K562 (cell line): ENCODE data around the gene CCDC9. TPM values are rescaled to one million over a fixed set of nuclear protein-coding genes. Genes with fewer than 3 reads are reported as not detected.

Experiments
- BRD4 ChIP-seq: fragments of 200-600 bp; sonication (generic); IDR thresholded peaks from 2 replicates; pipeline ENCODE4 v1.6.1; 2017; ENCODE audit warnings: inconsistent platforms
- CSDE1 ChIP-seq, 2 experiments: fragments of 450-650 bp; IDR thresholded peaks; 2 replicates each; pipeline ENCODE4 v1.6.1; 2016; ENCODE audit warnings: mild to moderate bottlenecking in 1 of 2
- ETS2 ChIP-seq: IDR thresholded peaks from 2 replicates; pipeline ENCODE4 v1.6.1; 2016; ENCODE audit warnings: borderline replicate concordance, missing genetic modification characterization, mild to moderate bottlenecking, moderate library complexity, missing compliant biosample characterization; ENCODE audit not compliant: poor library complexity, severe bottlenecking
- HDAC1 ChIP-seq, 2 experiments: fragments of 450-650 bp; IDR thresholded peaks; 2 replicates each; pipeline ENCODE4 v1.6.1; 2016 to 2017; ENCODE audit warnings: inconsistent platforms in 1 of 2, mild to moderate bottlenecking in 1 of 2, moderate library complexity in 1 of 2
- JUND ChIP-seq, 2 experiments: IDR thresholded peaks; 2 replicates in 1 of 2; 3 replicates in 1 of 2; pipeline ENCODE4 v1.6.1; 2011; ENCODE audit warnings: borderline replicate concordance in 2 of 2, low read depth in 2 of 2, low read length in 2 of 2, improper control_type of control experiment in 1 of 2, missing biosample characterization in 1 of 2, missing genetic modification characterization in 1 of 2, missing genetic modification reagents in 1 of 2
- MAFG ChIP-seq: fragments of 450-650 bp; conservative IDR thresholded peaks from 2 replicates; pipeline ENCODE4 v1.6.1; 2016; ENCODE audit warnings: missing genetic modification characterization, missing compliant biosample characterization
- MLX ChIP-seq, 2 experiments: fragments of 450-650 bp in 1 of 2; sonication (generic) in 1 of 2; formaldehyde crosslinking; conservative IDR thresholded peaks; 2 replicates each; pipeline versions ENCODE4 v1.4.0 to v1.8.1; 2020 to 2022; ENCODE audit warnings: mild to moderate bottlenecking in 1 of 2, missing genetic modification reagents in 1 of 2
- NELFE ChIP-seq: IDR thresholded peaks from 2 replicates; pipeline ENCODE4 v1.6.1; 2011; ENCODE audit warnings: mild to moderate bottlenecking; ENCODE audit not compliant: insufficient read depth, insufficient read length
- REST ChIP-seq, 2 experiments: fragments of 450-650 bp; formaldehyde crosslinking in 1 of 2; IDR thresholded peaks; 2 replicates each; pipeline versions ENCODE4 v1.4.0 to v1.6.1; 2014 to 2020; ENCODE audit warnings: mild to moderate bottlenecking in 2 of 2, borderline replicate concordance in 1 of 2, low read depth in 1 of 2
- SMAD3 ChIP-seq: fragments of 450-650 bp; formaldehyde crosslinking; conservative IDR thresholded peaks from 2 replicates; pipeline ENCODE4 v1.4.0; 2020; ENCODE audit warnings: mild to moderate bottlenecking
- STAG1 ChIP-seq: sonication (generic); formaldehyde crosslinking; IDR thresholded peaks from 2 replicates; pipeline ENCODE4 v1.5.0; 2020; ENCODE audit warnings: missing genetic modification reagents, borderline replicate concordance
- TAF7 ChIP-seq: fragments of 450-650 bp; IDR thresholded peaks from 2 replicates; pipeline ENCODE4 v1.6.1; 2016; ENCODE audit warnings: missing genetic modification characterization, missing compliant biosample characterization
- USF2 ChIP-seq: sonication (generic); formaldehyde crosslinking; IDR thresholded peaks from 2 replicates; pipeline ENCODE4 v1.5.0; 2020; ENCODE audit warnings: missing genetic modification reagents
- XRCC3 ChIP-seq: fragments of 450-650 bp; IDR thresholded peaks from 2 replicates; pipeline ENCODE4 v1.6.1; 2017; ENCODE audit warnings: mild to moderate bottlenecking, moderate library complexity
- ZC3H4 ChIP-seq: sonication (generic); formaldehyde crosslinking; IDR thresholded peaks from 2 replicates; pipeline ENCODE4 v1.9.0; 2021; ENCODE audit warnings: missing genetic modification reagents, borderline replicate concordance
- ZNF175 ChIP-seq: fragments of 200-800 bp; sonication (Bioruptor generic); IDR thresholded peaks from 2 replicates; pipeline ENCODE4 v1.6.1; 2016; ENCODE audit warnings: low read depth, mild to moderate bottlenecking, missing genetic modification characterization, missing compliant biosample characterization
- ZNF740 ChIP-seq, 3 experiments: fragments of 200-800 bp in 1 of 3; sonication (Bioruptor generic) in 1 of 3; sonication (generic) in 1 of 3; formaldehyde crosslinking in 1 of 3; IDR thresholded peaks; 2 replicates each; pipeline versions ENCODE4 v1.6.1 to v1.8.0; 2016 to 2022; ENCODE audit warnings: mild to moderate bottlenecking in 2 of 3, missing compliant biosample characterization in 2 of 3, missing genetic modification characterization in 2 of 3, missing genetic modification reagents in 1 of 3
- polyA plus RNA-seq, 8 experiments: library from polyadenylated mRNA; depleted of rRNA in 4 of 8; stranded (reverse) in 5 of 8; unstranded in 3 of 8; fragments of >200 nt; fragmentation: Nextera tagmentation in 2 of 8; fragmentation: Illumina TruSeq in 1 of 8; extraction: Ambion mirVana in 2 of 8; extraction: Trizol in 1 of 8; gene quantifications; 2 replicates each; pipeline versions ENCODE4 v1.2.1 to v1.2.3, GENCODE V29; 2011 to 2014; ENCODE audit warnings: inconsistent platforms in 1 of 8, missing spikeins in 1 of 8
- total RNA-seq, 7 experiments: library from RNA; depleted of rRNA in 6 of 7; stranded (reverse); fragments of >200 nt in 6 of 7; fragmentation: Illumina TruSeq in 2 of 7; extraction: Trizol in 2 of 7; gene quantifications; 2 replicates each; pipeline versions ENCODE4 v1.2.1 to v1.2.3, GENCODE V29; 2011 to 2021; ENCODE audit warnings: low replicate concordance in 1 of 7

Gene CCDC9
- total and polyA plus RNA-seq, 9 of the 15 experiments (the other 6 are each of a cell fraction or from before 2014, with no cell fraction given): 0.23 to 38.6 (median 8.4) TPM

GRCh38 chr19:47296036-47296435 lies 39.7 kb downstream of the CCDC9 start (continued):
- peak; percentile 61 for TF ChIP-seq JUND (IDR thresholded peaks at IDR 0.05; ENCODE audit: borderline replicate concordance, low read depth, low read length)
- no peak for TF ChIP-seq JUND (tag; IDR thresholded peaks at IDR 0.05; ENCODE audit: borderline replicate concordance, low read depth, low read length)
- TF ChIP-seq USF2 (CRISPR knock-in tag): no peak
- no peak for TF ChIP-seq BRD4
- TF ChIP-seq XRCC3: no peak
- TF ChIP-seq TAF7: no peak
- no peak for TF ChIP-seq ZNF175 (CRISPR knock-in tag)
- peak; percentile 92 for TF ChIP-seq REST (IDR thresholded peaks at IDR 0.05; ENCODE audit: borderline replicate concordance)
- TF ChIP-seq REST (CRISPR knock-in tag; IDR thresholded peaks at IDR 0.05; ENCODE audit: low read depth): no peak
- TF ChIP-seq MLX (CRISPR knock-in tag; conservative IDR thresholded peaks at IDR 0.05): no peak
- TF ChIP-seq MAFG (tag): no peak
- TF ChIP-seq SMAD3: no peak
- TF ChIP-seq STAG1 (CRISPR knock-in tag): peak; percentile 90; the same call in 1 of the 2 replicates
- TF ChIP-seq ETS2 (tag): no peak
- no peak for TF ChIP-seq HDAC1 (IDR thresholded peaks at IDR 0.05)
- no peak for TF ChIP-seq CSDE1 (IDR thresholded peaks at IDR 0.05)
- no peak for TF ChIP-seq ZC3H4 (CRISPR knock-in tag)
- TF ChIP-seq NELFE: no peak
- TF ChIP-seq ZNF740 (CRISPR knock-in tag; IDR thresholded peaks at IDR 0.05): no peak
- TF ChIP-seq ZNF740 (tag; IDR thresholded peaks at IDR 0.05): no peak
